Measurements from ENCODE around the gene MSGN1.
"Not testable (repeated sequence)": the region's sequence is repeated elsewhere in the genome, so short reads cannot be mapped to it uniquely, and the experiment has no call there.

Gene MSGN1

DNA sequence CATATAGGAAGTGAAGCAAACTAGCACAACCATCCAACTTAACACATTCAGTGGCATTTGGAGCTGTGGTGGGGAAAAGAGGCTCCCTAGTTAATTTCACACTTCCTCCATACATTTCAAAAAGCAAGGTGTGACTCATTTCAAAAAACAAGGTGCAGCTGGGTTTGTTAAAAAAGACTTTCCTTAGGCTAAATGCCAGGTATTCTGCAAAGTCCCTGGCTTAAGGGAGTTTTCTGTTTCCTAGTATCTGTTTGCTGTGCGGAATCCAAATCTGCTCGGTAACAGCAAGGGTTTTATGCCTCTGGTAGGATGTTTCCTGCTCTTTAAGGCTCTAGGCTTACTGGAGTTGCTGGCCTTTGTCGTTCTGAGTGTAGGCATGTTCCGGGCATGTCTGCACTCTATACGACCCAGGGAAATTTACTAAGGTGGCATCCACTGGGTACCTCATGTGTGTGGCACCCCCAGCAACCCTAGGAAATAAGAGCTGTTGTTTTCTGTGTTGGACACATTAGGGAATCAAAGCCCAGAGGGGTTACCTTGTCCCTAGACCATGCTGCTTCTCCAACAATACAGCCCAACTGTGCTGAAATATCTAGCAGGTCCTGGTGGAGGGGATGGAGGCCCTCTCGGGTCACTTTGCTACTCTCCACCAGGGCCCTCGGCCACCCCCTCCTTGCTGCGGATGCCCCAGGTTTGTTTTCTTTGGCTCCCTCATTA, 634 bp upstream of the MSGN1 start:
- H3K36me3 Mint-ChIP-seq, result no peaks in the 10 kb centered on the region
- DNase-seq (ENCODE audit: low spot score in 2 of 2) (no peak), ATAC-seq (ENCODE audit: low read depth) (no peak)
- peaks cover 2% of the 10 kb centered on the region for H3K9me3 Mint-ChIP-seq
- H3K27me3 Mint-ChIP-seq, result no peaks in the 10 kb centered on the region
- peak overlapping the region; percentile 40 for H3K27ac Mint-ChIP-seq
- H3K4me3 Mint-ChIP-seq, result no peak overlapping the region
- peaks cover 28% of the 10 kb centered on the region for H3K4me1 Mint-ChIP-seq

GRCh38 chr2:17818235-17818815, 2.1 kb downstream of the MSGN1 start:
- H3K9me3 Mint-ChIP-seq, result peaks cover 2% of the 10 kb centered on the region
- no peak overlapping the region for H3K27ac Mint-ChIP-seq
- H3K4me3 Mint-ChIP-seq, result no peak overlapping the region
- H3K36me3 Mint-ChIP-seq, result no peaks in the 10 kb centered on the region
- ATAC-seq (ENCODE audit: low read depth) (no peak), DNase-seq (ENCODE audit: low spot score in 2 of 2) (no peak)
- H3K4me1 Mint-ChIP-seq, result peaks cover 34% of the 10 kb centered on the region
- H3K27me3 Mint-ChIP-seq, result no peaks in the 10 kb centered on the region

DNA sequence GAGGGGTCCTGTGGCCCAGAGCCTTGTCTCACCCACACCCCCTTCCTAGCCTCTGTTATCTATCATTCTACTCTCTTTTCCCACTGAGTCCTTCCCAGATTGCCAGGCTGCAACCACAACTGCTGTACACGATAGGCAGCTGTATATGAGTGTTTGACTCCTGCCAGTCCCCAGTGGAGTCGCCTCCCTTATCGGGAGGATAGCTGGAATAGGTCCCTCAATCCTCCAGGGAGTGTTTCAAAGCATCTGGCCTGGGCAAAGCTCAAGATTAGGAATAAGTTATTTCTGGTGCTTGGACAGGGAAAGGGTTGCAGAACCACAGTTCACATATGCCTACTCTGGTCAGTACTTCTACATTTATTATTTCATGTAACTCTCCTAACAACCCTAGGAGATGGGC, 4.8 kb downstream of the MSGN1 start:
- peaks cover 39% of the 10 kb centered on the region for H3K4me1 Mint-ChIP-seq
- H3K4me3 Mint-ChIP-seq, result no peak overlapping the region
- no peaks in the 10 kb centered on the region for H3K27me3 Mint-ChIP-seq
- ATAC-seq (ENCODE audit: low read depth), result no peak
- H3K9me3 Mint-ChIP-seq, result no peaks in the 10 kb centered on the region
- no peak overlapping the region for H3K27ac Mint-ChIP-seq
- no peak for DNase-seq (ENCODE audit: low spot score in 2 of 2)
- H3K36me3 Mint-ChIP-seq, result no peaks in the 10 kb centered on the region

DNA sequence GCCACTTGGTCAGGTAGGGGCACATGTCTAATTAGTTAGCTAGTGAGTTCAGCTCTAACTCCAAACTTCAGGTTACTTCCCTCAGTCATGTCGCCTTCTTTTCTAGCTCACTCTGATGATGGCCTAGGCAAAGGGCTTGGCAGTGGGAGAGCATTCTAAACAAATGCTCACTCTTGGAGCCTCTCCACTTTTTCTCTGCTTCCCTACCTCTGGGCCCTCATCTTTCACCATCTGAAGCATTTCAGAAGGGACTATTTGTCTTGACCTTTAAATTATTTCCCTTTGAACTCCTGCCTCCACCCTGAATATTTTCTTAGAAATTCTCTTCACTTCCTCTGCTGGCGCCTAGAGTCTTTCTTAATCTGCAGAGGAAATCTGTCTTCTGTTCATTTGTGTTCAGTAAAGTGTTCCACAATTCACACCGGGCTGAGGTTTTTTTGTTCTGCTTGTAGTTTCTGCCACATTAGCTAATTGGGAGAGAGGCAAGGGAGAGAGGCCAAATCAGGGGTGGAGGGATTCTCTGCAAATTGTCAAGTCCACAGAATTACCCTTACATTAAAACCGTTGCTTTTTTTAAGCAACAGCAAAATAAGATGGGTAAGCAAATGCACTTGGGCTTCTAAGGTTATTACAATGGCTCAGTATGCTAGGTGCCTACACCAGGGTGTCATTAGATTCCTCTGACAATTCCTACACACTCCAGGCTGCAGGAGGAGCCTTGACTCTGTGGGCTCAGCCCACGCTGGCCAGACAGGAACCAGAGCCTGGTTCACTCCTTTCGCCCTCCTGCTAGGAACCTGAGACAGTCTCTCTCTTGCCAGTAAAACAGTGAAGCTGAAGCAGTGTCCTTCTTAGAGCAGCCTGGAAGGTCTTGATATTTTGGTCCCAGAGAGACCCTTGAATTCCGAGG, 5.5 kb downstream of the MSGN1 start:
- Mint-ChIP-seq H3K4me1 (peaks cover 36% of the 10 kb centered on the region), H3K27ac (peak overlapping the region; percentile 89), H3K36me3 (no peaks in the 10 kb centered on the region), H3K27me3 (no peaks in the 10 kb centered on the region), H3K4me3 (peak overlapping the region; percentile 8), H3K9me3 (no peaks in the 10 kb centered on the region)
- ATAC-seq (ENCODE audit: low read depth), result peak; percentile 28
- DNase-seq (ENCODE audit: low spot score in 2 of 2), result no peak

GRCh38 chr2:17822445-17823117, 6.3 kb downstream of the MSGN1 start:
- ATAC-seq (ENCODE audit: low read depth) (peak; percentile 80), DNase-seq (ENCODE audit: low spot score in 2 of 2) (no peak)
- Mint-ChIP-seq H3K27me3 (no peaks in the 10 kb centered on the region), H3K4me3 (peak overlapping the region; percentile 35), H3K36me3 (no peaks in the 10 kb centered on the region), H3K27ac (peak overlapping the region; percentile 89), H3K9me3 (no peaks in the 10 kb centered on the region), H3K4me1 (peaks cover 36% of the 10 kb centered on the region)

DNA sequence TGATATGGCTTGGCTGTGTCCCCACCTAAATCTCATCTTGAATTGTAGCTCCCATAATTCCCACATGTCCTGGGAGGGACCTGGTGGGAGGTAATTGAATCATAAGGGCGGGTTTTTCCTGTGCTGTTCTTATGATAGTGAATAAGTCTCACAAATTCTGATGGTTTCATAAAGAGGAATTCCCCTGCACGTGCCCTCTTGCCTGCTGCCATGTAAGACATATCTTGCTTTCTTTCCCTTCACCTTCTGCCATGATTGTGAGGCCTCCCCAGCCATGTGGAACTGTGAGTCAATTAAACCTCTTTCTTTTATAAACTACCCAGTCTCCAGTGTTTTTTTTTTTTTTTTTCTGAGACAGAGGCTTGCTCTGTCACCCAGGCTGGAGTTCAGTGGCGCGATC, 7.4 kb downstream of the MSGN1 start:
- H3K4me3 Mint-ChIP-seq; H3K27me3 Mint-ChIP-seq; H3K36me3 Mint-ChIP-seq; DNase-seq (ENCODE audit: low spot score in 2 of 2); H3K9me3 Mint-ChIP-seq: not testable (repeated sequence)
- peak; percentile 60 for ATAC-seq (ENCODE audit: low read depth)
- peaks cover 36% of the 10 kb centered on the region for H3K4me1 Mint-ChIP-seq
- peak overlapping the region; percentile 89 for H3K27ac Mint-ChIP-seq

GRCh38 chr2:17827316-17827715, 11.1 kb downstream of the MSGN1 start:
- Mint-ChIP-seq H3K4me3 (no peak overlapping the region), H3K36me3 (no peaks in the 10 kb centered on the region), H3K27me3 (no peaks in the 10 kb centered on the region), H3K27ac (no peak overlapping the region), H3K4me1 (peaks cover 28% of the 10 kb centered on the region), H3K9me3 (peaks cover 3% of the 10 kb centered on the region)
- ATAC-seq (ENCODE audit: low read depth), result no peak
- no peak for DNase-seq (ENCODE audit: low spot score in 2 of 2)

DNA sequence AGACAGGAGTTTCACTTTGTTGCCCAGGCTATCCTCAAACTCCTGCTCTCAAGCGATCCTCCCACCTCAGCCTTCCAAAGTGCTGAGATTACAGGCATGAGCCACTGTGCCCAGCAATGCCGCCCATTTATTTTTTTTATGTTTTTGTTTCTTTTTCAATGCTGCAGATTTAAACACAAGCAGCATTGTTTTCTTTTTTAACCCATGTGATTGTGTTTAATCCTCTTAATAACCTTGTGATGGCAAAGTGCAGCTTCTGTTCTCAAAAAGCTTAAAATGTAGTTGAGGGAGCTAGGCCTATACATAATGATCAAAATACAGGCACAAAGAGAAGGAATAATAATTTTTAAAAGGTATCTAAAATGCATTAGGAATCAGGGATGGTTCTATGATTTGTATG, 11.5 kb downstream of the MSGN1 start:
- Mint-ChIP-seq H3K36me3 (no peaks in the 10 kb centered on the region), H3K27me3 (no peaks in the 10 kb centered on the region), H3K4me1 (peaks cover 26% of the 10 kb centered on the region), H3K4me3 (no peak overlapping the region), H3K27ac (no peak overlapping the region), H3K9me3 (peaks cover 3% of the 10 kb centered on the region)
- ATAC-seq (ENCODE audit: low read depth), result no peak
- no peak for DNase-seq (ENCODE audit: low spot score in 2 of 2)

GRCh38 chr2:17830053-17831034, 14.1 kb downstream of the MSGN1 start:
- H3K36me3 Mint-ChIP-seq, result no peaks in the 10 kb centered on the region

DNA sequence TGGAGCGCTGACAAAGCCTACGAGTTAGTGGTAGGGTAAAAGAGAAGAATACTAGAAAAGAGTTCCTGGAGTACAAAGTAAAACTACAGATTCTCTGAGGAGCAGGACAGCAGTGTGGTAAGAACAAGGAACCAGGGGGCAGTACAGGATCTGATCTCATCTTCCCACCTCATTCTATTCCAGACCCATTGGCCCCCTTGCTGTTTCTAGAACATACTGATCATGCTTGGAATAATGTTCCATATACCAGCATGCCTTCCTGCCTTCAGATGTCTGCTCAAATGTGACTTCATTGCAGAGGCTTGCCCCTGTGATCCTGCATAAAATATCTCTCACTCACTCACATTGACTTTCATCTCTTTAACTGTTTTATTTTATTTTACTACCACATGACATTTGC, 19.3 kb downstream of the MSGN1 start:
- H3K36me3 Mint-ChIP-seq, result no peaks in the 10 kb centered on the region
- no peak overlapping the region for H3K4me3 Mint-ChIP-seq
- no peaks in the 10 kb centered on the region for H3K9me3 Mint-ChIP-seq
- DNase-seq (ENCODE audit: low spot score in 2 of 2) (no peak), ATAC-seq (ENCODE audit: low read depth) (no peak)
- no peaks in the 10 kb centered on the region for H3K27me3 Mint-ChIP-seq
- H3K4me1 Mint-ChIP-seq, result peaks cover 3% of the 10 kb centered on the region
- no peak overlapping the region for H3K27ac Mint-ChIP-seq

More at GRCh38 chr2:17830053-17831034, 14.1 kb downstream of the MSGN1 start:
- Mint-ChIP-seq H3K27me3 (no peaks in the 10 kb centered on the region), H3K4me3 (peak overlapping the region; percentile 49), H3K27ac (no peak overlapping the region), H3K4me1 (peaks cover 12% of the 10 kb centered on the region), H3K9me3 (peaks cover 3% of the 10 kb centered on the region)
- peak; percentile 75 to 85 for DNase-seq (ENCODE audit: low spot score in 2 of 2)
- peak; percentile 92 for ATAC-seq (ENCODE audit: low read depth)

DNA sequence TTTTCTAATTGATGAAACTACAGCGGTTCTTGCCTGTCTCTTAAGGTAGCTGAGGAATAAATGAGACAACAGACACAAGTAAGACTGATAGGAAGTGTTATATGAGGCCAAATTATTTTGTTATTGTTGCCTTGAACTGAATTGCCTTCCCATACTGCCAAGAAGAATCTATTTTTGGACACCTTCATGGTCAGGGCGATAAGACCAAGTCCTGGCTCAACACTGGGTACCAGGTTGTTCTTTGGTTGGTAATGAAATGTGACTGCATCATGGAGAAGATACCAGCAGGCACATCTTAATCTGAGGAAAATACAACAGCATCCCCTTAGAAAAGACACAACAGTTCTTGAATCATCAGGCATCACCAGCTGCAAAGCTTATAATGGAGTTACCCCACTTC, 23.7 kb downstream of the MSGN1 start:
- Mint-ChIP-seq H3K4me3 (no peak overlapping the region), H3K9me3 (no peaks in the 10 kb centered on the region), H3K27me3 (no peaks in the 10 kb centered on the region)

GRCh38 chr2:17843457-17843856, 27.2 kb downstream of the MSGN1 start:
- no peaks in the 10 kb centered on the region for H3K4me1 Mint-ChIP-seq
- no peak overlapping the region for H3K27ac Mint-ChIP-seq
- no peak overlapping the region for H3K4me3 Mint-ChIP-seq
- H3K9me3 Mint-ChIP-seq, result no peaks in the 10 kb centered on the region
- no peaks in the 10 kb centered on the region for H3K27me3 Mint-ChIP-seq
- DNase-seq (ENCODE audit: low spot score in 2 of 2) (no peak), ATAC-seq (ENCODE audit: low read depth) (no peak)
- no peaks in the 10 kb centered on the region for H3K36me3 Mint-ChIP-seq

More for the DNA sequence above, 23.7 kb downstream of the MSGN1 start:
- DNase-seq (ENCODE audit: low spot score in 2 of 2) (no peak), ATAC-seq (ENCODE audit: low read depth) (no peak)
- H3K27ac Mint-ChIP-seq, result no peak overlapping the region
- H3K36me3 Mint-ChIP-seq, result no peaks in the 10 kb centered on the region
- H3K4me1 Mint-ChIP-seq, result no peaks in the 10 kb centered on the region

DNA sequence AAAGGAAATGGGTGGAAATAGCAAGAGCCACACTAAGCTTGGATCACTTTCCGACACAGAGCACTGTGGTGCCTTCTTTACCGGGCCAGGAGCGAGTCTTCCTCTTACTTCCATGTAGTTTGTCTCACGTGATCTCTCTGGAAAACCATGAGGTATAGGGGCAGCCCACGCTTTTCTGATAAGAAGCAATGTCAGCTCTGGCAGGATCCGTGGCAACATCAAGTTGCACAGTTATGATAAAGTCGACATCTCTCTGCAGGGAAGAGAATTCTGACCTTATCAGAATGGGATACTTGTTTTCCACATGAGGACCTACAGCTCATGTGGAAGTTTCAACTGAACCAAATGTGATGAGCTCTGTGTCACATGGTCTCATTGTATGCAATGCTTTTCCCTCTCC, 29.5 kb downstream of the MSGN1 start:
- Mint-ChIP-seq H3K36me3 (no peaks in the 10 kb centered on the region), H3K4me1 (no peaks in the 10 kb centered on the region), H3K27ac (no peak overlapping the region), H3K27me3 (no peaks in the 10 kb centered on the region), H3K4me3 (no peak overlapping the region), H3K9me3 (no peaks in the 10 kb centered on the region)
- ATAC-seq (ENCODE audit: low read depth), result no peak
- no peak for DNase-seq (ENCODE audit: low spot score in 2 of 2)

All from memory B cell (primary cell).